ENCODE measurements around the gene ACSF3. TPM values are rescaled to one million over a fixed set of nuclear protein-coding genes. Genes with fewer than 3 reads are reported as not detected.

ACSF3 gene
- total RNA-seq, 4 donors from 2014 or later, result 17.8 to 20.7 (median 19.4) TPM

- in situ Hi-C loops (cut with MboI; ENCODE audit: low sequenced_read_pairs in 4 of 4), result no loop called here
These were observed 60.9 kb downstream of the ACSF3 start for GRCh38 chr16:89154390-89155183.

GRCh38 chr16:89155184-89155679, 61.6 kb downstream of the ACSF3 start:
- TF ChIP-seq POLR2A (IDR thresholded peaks at IDR 0.05), result no peak
- no peak for TF ChIP-seq CTCF (IDR thresholded peaks at IDR 0.05 in 4 of 5, conservative IDR thresholded peaks at IDR 0.05 in 1 of 5)
- Histone ChIP-seq H3K27ac (peak overlapping the region in 1 of 4 donors; percentile 41), H3K4me1 (peaks cover 18 to 23% of the 10 kb centered on the region in 2 donors), H3K27me3 (no peaks in the 10 kb centered on the region), H3K36me3 (peaks cover 0 to 20% of the 10 kb centered on the region in 2 donors), H3K9me3 (no peaks in the 10 kb centered on the region), H3K4me3 (no peak overlapping the region)
- peak; percentile 39 to 70 for DNase-seq
- intact Hi-C loops (cut with DNase I; ENCODE audit: low total_unique reads), result no loop called here
- peak; percentile 64 to 78 for ATAC-seq
- in situ Hi-C loops (cut with MboI; ENCODE audit: low sequenced_read_pairs in 4 of 4), result no loop called here

More at GRCh38 chr16:89154390-89155183, 60.9 kb downstream of the ACSF3 start:
- no peak for TF ChIP-seq CTCF (IDR thresholded peaks at IDR 0.05 in 4 of 5, conservative IDR thresholded peaks at IDR 0.05 in 1 of 5)
- TF ChIP-seq POLR2A (IDR thresholded peaks at IDR 0.05), result no peak
- intact Hi-C loops (cut with DNase I; ENCODE audit: low total_unique reads), result no loop called here
- no peak overlapping the region for H3K27ac ChIP-seq
- H3K36me3 ChIP-seq, result peaks cover 0 to 25% of the 10 kb centered on the region in 2 donors
- H3K4me3 ChIP-seq, result no peak overlapping the region
- H3K27me3 ChIP-seq, result no peaks in the 10 kb centered on the region
- no peaks in the 10 kb centered on the region for H3K9me3 ChIP-seq
- DNase-seq (no peak), ATAC-seq (no peak)
- peaks cover 18 to 23% of the 10 kb centered on the region in 2 donors for H3K4me1 ChIP-seq

- Histone ChIP-seq H3K9me3 (no peaks in the 10 kb centered on the region), H3K4me3 (no peak overlapping the region), H3K27me3 (no peaks in the 10 kb centered on the region), H3K4me1 (peaks cover 18 to 23% of the 10 kb centered on the region in 2 donors), H3K27ac (peak overlapping the region in 2 of 4 donors; percentile 16 to 41), H3K36me3 (peaks cover 0 to 11% of the 10 kb centered on the region in 2 donors)
- DNase-seq (no peak), ATAC-seq (peak; percentile 28 to 47)
- no peak for TF ChIP-seq POLR2A (IDR thresholded peaks at IDR 0.05)
- no peak for TF ChIP-seq CTCF (IDR thresholded peaks at IDR 0.05 in 4 of 5, conservative IDR thresholded peaks at IDR 0.05 in 1 of 5)
- in situ Hi-C loops (cut with MboI; ENCODE audit: low sequenced_read_pairs in 4 of 4), result no loop called here
- intact Hi-C loops (cut with DNase I; ENCODE audit: low total_unique reads), result no loop called here
These were observed 62.4 kb downstream of the ACSF3 start for GRCh38 chr16:89155851-89156739.

- no peak overlapping the region for H3K27ac ChIP-seq
- H3K4me3 ChIP-seq, result no peak overlapping the region
- peaks cover 18 to 23% of the 10 kb centered on the region in 2 donors for H3K4me1 ChIP-seq
- H3K9me3 ChIP-seq, result no peaks in the 10 kb centered on the region
- H3K36me3 ChIP-seq, result peaks cover 0 to 4% of the 10 kb centered on the region in 2 donors
- in situ Hi-C loops (cut with MboI; ENCODE audit: low sequenced_read_pairs in 4 of 4) (no loop called here), intact Hi-C loops (cut with DNase I; ENCODE audit: low total_unique reads) (no loop called here)
- DNase-seq (no peak), ATAC-seq (no peak)
- TF ChIP-seq CTCF (IDR thresholded peaks at IDR 0.05 in 4 of 5, conservative IDR thresholded peaks at IDR 0.05 in 1 of 5), result no peak
- TF ChIP-seq POLR2A (IDR thresholded peaks at IDR 0.05), result no peak
- H3K27me3 ChIP-seq, result no peaks in the 10 kb centered on the region
These were observed 63.3 kb downstream of the ACSF3 start for GRCh38 chr16:89156740-89157645.

All from gastrocnemius medialis (tissue), 4 donors.